Vagina (tissue), 2 donors: ENCODE results near the gene GALNT2. TPM values are rescaled to one million over a fixed set of nuclear protein-coding genes. Genes with fewer than 3 reads are reported as not detected.

Experiments
- DNase-seq, 2 donors: peaks; one replicate each; pipeline ENCODE4 v3.0.0-alpha.2; 2017; ENCODE audit errors: extremely low spot score in 2 of 2
- H3K27ac ChIP-seq: fragments of 200-600 bp; sonication (generic); one replicate; pipeline ENCODE4 v1.5.1; 2019
- H3K27me3 ChIP-seq: fragments of 200-600 bp; sonication (generic); one replicate; pipeline ENCODE4 v1.5.1; 2019
- H3K36me3 ChIP-seq, 2 donors: fragments of 200-600 bp; sonication (generic); one replicate each; pipeline ENCODE4 v1.5.1; 2017 to 2019
- H3K4me1 ChIP-seq: fragments of 200-600 bp; sonication (generic); one replicate; pipeline ENCODE4 v1.5.1; 2019
- H3K4me3 ChIP-seq, 2 donors: fragments of 200-600 bp; sonication (generic); 1 replicate in 1 of 2; 2 replicates in 1 of 2; pipeline ENCODE4 v1.5.1; 2016 to 2019
- H3K9me3 ChIP-seq: fragments of 200-600 bp; sonication (generic); one replicate; pipeline ENCODE4 v1.5.1; 2019
- CTCF ChIP-seq, 3 experiments: fragments of 450-650 bp in 2 of 3; fragments of 200-600 bp in 1 of 3; sonication (generic) in 1 of 3; IDR thresholded peaks; one replicate each; pipeline ENCODE4 v1.5.1; 2017 to 2019; ENCODE audit warnings: antibody characterized with exemption in 3 of 3, mild to moderate bottlenecking in 2 of 3, moderate library complexity in 2 of 3
- POLR2A ChIP-seq, 2 donors: fragments of 450-650 bp; IDR thresholded peaks; one replicate each; pipeline ENCODE4 v1.6.1; 2017; ENCODE audit warnings: antibody characterized with exemption in 2 of 2, mild to moderate bottlenecking in 2 of 2, moderate library complexity in 2 of 2
- POLR2AphosphoS5 ChIP-seq, 2 donors: sonication (generic); formaldehyde crosslinking; IDR thresholded peaks; one replicate each; pipeline ENCODE4 v1.9.0; 2017; ENCODE audit warnings: antibody characterized with exemption in 2 of 2, mild to moderate bottlenecking in 2 of 2, low read depth in 1 of 2; ENCODE audit not compliant: insufficient read depth in 1 of 2
- intact Hi-C: fragments of 100-400 bp; cut with DNase I; formaldehyde crosslinking; loops from one replicate; pipeline ENCODE4 v1.15.1; 2023
- total RNA-seq: library from RNA; depleted of rRNA; stranded (reverse); fragments of >200 nt; gene quantifications from one replicate; pipeline ENCODE4 v1.2.3, GENCODE V29; 2016

The GALNT2 gene
- total RNA-seq, 1 donor from 2014 or later, result 51.6 TPM

GRCh38 chr1:230090194-230090711 is 23.2 kb downstream of the GALNT2 start:
- no peaks in the 10 kb centered on the region for H3K36me3 ChIP-seq

GRCh38 chr1:230091473-230092231 is 24.6 kb downstream of the GALNT2 start:
- DNase-seq, result no peak
- no peaks in the 10 kb centered on the region for H3K9me3 ChIP-seq
- H3K4me3 ChIP-seq, result no peak overlapping the region
- no peaks in the 10 kb centered on the region for H3K36me3 ChIP-seq
- peaks cover 26% of the 10 kb centered on the region for H3K4me1 ChIP-seq
- no peak for TF ChIP-seq CTCF (IDR thresholded peaks at IDR 0.05)
- TF ChIP-seq POLR2AphosphoS5 (IDR thresholded peaks at IDR 0.05; ENCODE audit: insufficient read depth in 1 of 2, low read depth in 1 of 2), result no peak
- H3K27me3 ChIP-seq, result no peaks in the 10 kb centered on the region
- no peak overlapping the region for H3K27ac ChIP-seq
- intact Hi-C loops, result no loop called here

More at GRCh38 chr1:230090194-230090711, 23.2 kb downstream of the GALNT2 start:
- intact Hi-C loops, result no loop called here
- no peak for DNase-seq
- no peaks in the 10 kb centered on the region for H3K9me3 ChIP-seq
- peaks cover 40% of the 10 kb centered on the region for H3K4me1 ChIP-seq
- no peak overlapping the region for H3K4me3 ChIP-seq
- TF ChIP-seq CTCF (IDR thresholded peaks at IDR 0.05) (no peak), POLR2A (IDR thresholded peaks at IDR 0.05) (no peak), POLR2AphosphoS5 (IDR thresholded peaks at IDR 0.05; ENCODE audit: insufficient read depth in 1 of 2, low read depth in 1 of 2) (no peak)
- no peak overlapping the region for H3K27ac ChIP-seq
- no peaks in the 10 kb centered on the region for H3K27me3 ChIP-seq

GRCh38 chr1:230094746-230095145 is 27.7 kb downstream of the GALNT2 start:
- Histone ChIP-seq H3K36me3 (no peaks in the 10 kb centered on the region), H3K9me3 (no peaks in the 10 kb centered on the region), H3K27me3 (no peaks in the 10 kb centered on the region), H3K4me1 (peaks cover 10% of the 10 kb centered on the region), H3K4me3 (no peak overlapping the region), H3K27ac (no peak overlapping the region)
- TF ChIP-seq POLR2A (IDR thresholded peaks at IDR 0.05) (no peak), POLR2AphosphoS5 (IDR thresholded peaks at IDR 0.05; ENCODE audit: insufficient read depth in 1 of 2, low read depth in 1 of 2) (no peak), CTCF (IDR thresholded peaks at IDR 0.05) (no peak)
- intact Hi-C loops, result no loop called here
- no peak for DNase-seq

- no peak overlapping the region for H3K4me3 ChIP-seq
- peaks cover under 1% of the 10 kb centered on the region for H3K4me1 ChIP-seq
Measured at GRCh38 chr1:230095938-230096337, 28.9 kb downstream of the GALNT2 start.

More at GRCh38 chr1:230095938-230096337, 28.9 kb downstream of the GALNT2 start:
- TF ChIP-seq POLR2AphosphoS5 (IDR thresholded peaks at IDR 0.05; ENCODE audit: insufficient read depth in 1 of 2, low read depth in 1 of 2) (no peak), POLR2A (IDR thresholded peaks at IDR 0.05) (no peak), CTCF (IDR thresholded peaks at IDR 0.05) (no peak)
- Histone ChIP-seq H3K9me3 (no peaks in the 10 kb centered on the region), H3K27me3 (no peaks in the 10 kb centered on the region), H3K27ac (no peak overlapping the region), H3K36me3 (no peaks in the 10 kb centered on the region)
- intact Hi-C loops, result no loop called here
- no peak for DNase-seq
